GM10266 (cell line): ENCODE measurements around the gene MAN1A1.

Experiments
- DNase-seq: peaks from one replicate; pipeline ENCODE4 v3.0.0; 2012; ENCODE audit errors: extremely low spot score
- TF ChIP-seq, protein P1 (sequence below): IDR thresholded peaks from 2 replicates; pipeline ENCODE4 v1.5.1; 2012; ENCODE audit warnings: mild to moderate bottlenecking, low read depth; ENCODE audit not compliant: control insufficient read depth, insufficient read depth; ENCODE audit errors: missing control alignments

Gene MAN1A1

DNA sequence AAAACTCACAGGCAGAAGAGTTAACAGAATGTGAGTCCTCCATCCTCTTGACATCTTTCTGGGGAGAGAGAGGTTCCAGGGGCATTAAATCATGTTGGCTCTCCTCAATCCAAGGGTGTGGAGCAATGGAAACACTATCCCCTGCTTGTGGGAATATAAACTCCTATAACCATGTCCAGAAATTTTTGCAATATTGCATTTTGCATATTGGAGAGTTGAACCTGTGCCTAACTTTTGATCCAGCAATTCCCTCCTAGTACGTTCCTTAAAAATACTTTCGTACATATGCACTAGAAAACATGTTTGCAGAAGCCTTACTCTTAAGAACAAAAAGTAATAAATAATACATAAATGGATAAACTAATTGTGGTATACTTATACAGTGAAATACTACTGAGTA is 214.8 kb downstream of the MAN1A1 start:
- TF ChIP-seq, protein P1, sequence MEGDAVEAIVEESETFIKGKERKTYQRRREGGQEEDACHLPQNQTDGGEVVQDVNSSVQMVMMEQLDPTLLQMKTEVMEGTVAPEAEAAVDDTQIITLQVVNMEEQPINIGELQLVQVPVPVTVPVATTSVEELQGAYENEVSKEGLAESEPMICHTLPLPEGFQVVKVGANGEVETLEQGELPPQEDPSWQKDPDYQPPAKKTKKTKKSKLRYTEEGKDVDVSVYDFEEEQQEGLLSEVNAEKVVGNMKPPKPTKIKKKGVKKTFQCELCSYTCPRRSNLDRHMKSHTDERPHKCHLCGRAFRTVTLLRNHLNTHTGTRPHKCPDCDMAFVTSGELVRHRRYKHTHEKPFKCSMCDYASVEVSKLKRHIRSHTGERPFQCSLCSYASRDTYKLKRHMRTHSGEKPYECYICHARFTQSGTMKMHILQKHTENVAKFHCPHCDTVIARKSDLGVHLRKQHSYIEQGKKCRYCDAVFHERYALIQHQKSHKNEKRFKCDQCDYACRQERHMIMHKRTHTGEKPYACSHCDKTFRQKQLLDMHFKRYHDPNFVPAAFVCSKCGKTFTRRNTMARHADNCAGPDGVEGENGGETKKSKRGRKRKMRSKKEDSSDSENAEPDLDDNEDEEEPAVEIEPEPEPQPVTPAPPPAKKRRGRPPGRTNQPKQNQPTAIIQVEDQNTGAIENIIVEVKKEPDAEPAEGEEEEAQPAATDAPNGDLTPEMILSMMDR, result no peak
- no peak for DNase-seq

- DNase-seq, result no peak
- TF ChIP-seq, protein P1, result no peak
Measured at GRCh38 chr6:119133400-119133799, 216.2 kb downstream of the MAN1A1 start.

- no peak for DNase-seq
- TF ChIP-seq, protein P1, result no peak
Measured at GRCh38 chr6:119132261-119132981, 217.1 kb downstream of the MAN1A1 start.

DNA sequence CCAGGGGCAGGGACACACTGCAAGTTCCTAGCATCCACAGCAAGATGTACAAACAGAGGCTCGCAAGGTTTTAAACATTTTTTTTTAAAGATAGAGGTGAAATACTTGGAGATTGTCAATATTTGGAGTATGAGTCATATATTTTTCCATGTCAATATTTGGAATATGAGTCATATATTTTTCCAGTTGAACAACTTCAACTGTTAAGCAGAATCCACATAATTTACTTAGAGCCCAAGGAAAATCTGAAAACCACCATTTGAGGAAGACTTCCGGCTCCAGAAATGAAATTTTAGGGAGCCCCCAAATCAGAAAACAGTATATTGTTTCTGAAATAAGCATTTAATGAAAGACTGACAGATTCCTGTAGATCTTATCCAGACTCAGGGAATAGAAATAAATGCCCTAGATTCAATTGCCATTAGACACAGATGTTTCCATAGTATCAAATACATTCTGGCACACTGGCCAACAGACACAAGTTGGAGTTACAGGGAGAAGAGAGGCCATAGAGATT is 219.5 kb downstream of the MAN1A1 start:
- TF ChIP-seq, protein P1, result no peak
- no peak for DNase-seq

GRCh38 chr6:119129148-119129967 is 220.2 kb downstream of the MAN1A1 start:
- peak; percentile 42 for DNase-seq
- TF ChIP-seq, protein P1, result peak; percentile 83

GRCh38 chr6:119128252-119128912 is 221.2 kb downstream of the MAN1A1 start:
- DNase-seq, result no peak
- TF ChIP-seq, protein P1, result no peak
